PC-3 (cell line): ENCODE results near the gene ZCCHC24.

Source experiments
- EZH2 ChIP-seq: fragments of 300-600 bp; sonication (generic); IDR thresholded peaks from one replicate; pipeline ENCODE4 v1.6.1; 2017; ENCODE audit warnings: antibody characterized with exemption, mild to moderate bottlenecking, low read length; ENCODE audit not compliant: unreplicated experiment
- TF ChIP-seq, protein P1 (sequence below): fragments of 300-600 bp; sonication (generic); conservative IDR thresholded peaks from 2 replicates; pipeline ENCODE4 v1.5.1; 2017; ENCODE audit warnings: antibody characterized with exemption, low read depth, mild to moderate bottlenecking, low read length

- no peak for TF ChIP-seq EZH2
- TF ChIP-seq, protein P1, sequence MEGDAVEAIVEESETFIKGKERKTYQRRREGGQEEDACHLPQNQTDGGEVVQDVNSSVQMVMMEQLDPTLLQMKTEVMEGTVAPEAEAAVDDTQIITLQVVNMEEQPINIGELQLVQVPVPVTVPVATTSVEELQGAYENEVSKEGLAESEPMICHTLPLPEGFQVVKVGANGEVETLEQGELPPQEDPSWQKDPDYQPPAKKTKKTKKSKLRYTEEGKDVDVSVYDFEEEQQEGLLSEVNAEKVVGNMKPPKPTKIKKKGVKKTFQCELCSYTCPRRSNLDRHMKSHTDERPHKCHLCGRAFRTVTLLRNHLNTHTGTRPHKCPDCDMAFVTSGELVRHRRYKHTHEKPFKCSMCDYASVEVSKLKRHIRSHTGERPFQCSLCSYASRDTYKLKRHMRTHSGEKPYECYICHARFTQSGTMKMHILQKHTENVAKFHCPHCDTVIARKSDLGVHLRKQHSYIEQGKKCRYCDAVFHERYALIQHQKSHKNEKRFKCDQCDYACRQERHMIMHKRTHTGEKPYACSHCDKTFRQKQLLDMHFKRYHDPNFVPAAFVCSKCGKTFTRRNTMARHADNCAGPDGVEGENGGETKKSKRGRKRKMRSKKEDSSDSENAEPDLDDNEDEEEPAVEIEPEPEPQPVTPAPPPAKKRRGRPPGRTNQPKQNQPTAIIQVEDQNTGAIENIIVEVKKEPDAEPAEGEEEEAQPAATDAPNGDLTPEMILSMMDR, result no peak
Observed at GRCh38 chr10:79396520-79396919, 48.9 kb downstream of the ZCCHC24 start.
